Caco-2 (cell line): ENCODE measurements around the gene GJA8. TPM values are rescaled to one million over a fixed set of nuclear protein-coding genes. Genes with fewer than 3 reads are reported as not detected.

Experiments
- BruUV-seq: library from RNA; stranded (reverse); fragments of 400-500 nt; replicated peaks from 2 replicates; lab custom pipeline; 2021; lab: Mats Ljungman, UMichigan
- CTCF ChIA-PET: fragments of 300-600 bp; sonication (Branson Sonifier 250); formaldehyde crosslinking; loops from one replicate; lab custom pipeline; 2022; ENCODE audit warnings: antibody characterized with exemption; lab: Charles Lee
- POLR2A ChIA-PET: fragments of 300-600 bp; sonication (Branson Sonifier 250); formaldehyde crosslinking; loops from one replicate; lab custom pipeline; 2022; ENCODE audit warnings: antibody characterized with exemption; lab: Charles Lee
- DNase-seq, 2 experiments: peaks; one replicate each; pipeline versions ENCODE4 v3.0.0 to v3.0.0-alpha.2; 2020 to 2022
- H3K27me3 ChIP-seq: replicated peaks from 2 replicates; pipeline ENCODE4 v1.6.0; 2011; ENCODE audit warnings: low read length; ENCODE audit not compliant: control insufficient read depth, insufficient read depth
- H3K36me3 ChIP-seq: 2 replicates; pipeline ENCODE4 v1.5.1; 2011; ENCODE audit warnings: low read length; ENCODE audit not compliant: control insufficient read depth, insufficient read depth
- H3K4me1 ChIP-seq: fragments of 250-450 bp; sonication (Bioruptor Pico); 2 replicates; pipeline ENCODE4 v1.5.1; 2020; ENCODE audit warnings: mild to moderate bottlenecking
- H3K4me3 ChIP-seq: 2 replicates; pipeline ENCODE4 v1.5.1; 2011; ENCODE audit warnings: low read depth, mild to moderate bottlenecking, control low read depth, low read length
- H3K9me3 ChIP-seq: fragments of 250-450 bp; sonication (Bioruptor Pico); 2 replicates; pipeline ENCODE4 v1.5.1; 2020; ENCODE audit warnings: mild to moderate bottlenecking, moderate library complexity
- H3K27ac Mint-ChIP-seq: one replicate; pipeline ENCODE4 v1.8.0; 2022; ENCODE audit warnings: mixed read lengths; ENCODE audit not compliant: unreplicated experiment
- H3K27me3 Mint-ChIP-seq: one replicate; pipeline ENCODE4 v1.8.0; 2022; ENCODE audit warnings: mixed read lengths; ENCODE audit not compliant: insufficient read depth, unreplicated experiment
- H3K36me3 Mint-ChIP-seq: one replicate; pipeline ENCODE4 v1.8.0; 2022; ENCODE audit warnings: mild to moderate bottlenecking, mixed read lengths; ENCODE audit not compliant: insufficient read depth, unreplicated experiment
- H3K4me1 Mint-ChIP-seq: one replicate; pipeline ENCODE4 v1.8.0; 2022; ENCODE audit warnings: low read depth, mixed read lengths; ENCODE audit not compliant: unreplicated experiment
- H3K4me3 Mint-ChIP-seq: one replicate; pipeline ENCODE4 v1.8.0; 2022; ENCODE audit warnings: mild to moderate bottlenecking, moderate library complexity, mixed read lengths; ENCODE audit not compliant: unreplicated experiment
- H3K9me3 Mint-ChIP-seq: one replicate; pipeline ENCODE4 v1.8.0; 2022; ENCODE audit warnings: mixed read lengths; ENCODE audit not compliant: unreplicated experiment
- intact Hi-C: fragments of 100-400 bp; cut with micrococcal nuclease; formaldehyde crosslinking; loops from one replicate; pipeline ENCODE4 v1.10.0; 2022; ENCODE audit not compliant: unreplicated experiment
- total RNA-seq: library from RNA; stranded (reverse); gene quantifications from 2 replicates; pipeline ENCODE4 v1.2.3, GENCODE V29; 2022
- TF ChIP-seq, protein P1 (sequence below), 2 experiments: fragments of 200-600 bp in 1 of 2; IDR thresholded peaks; 1 replicate in 1 of 2; 2 replicates in 1 of 2; pipeline versions ENCODE4 v1.5.1 to v1.8.0; 2011 to 2022; ENCODE audit warnings: antibody characterized with exemption in 1 of 2, control low read depth in 1 of 2, inconsistent platforms in 1 of 2, low read depth in 1 of 2, low read length in 1 of 2, mild to moderate bottlenecking in 1 of 2, moderate library complexity in 1 of 2; ENCODE audit not compliant: insufficient read depth in 1 of 2, severe bottlenecking in 1 of 2, unreplicated experiment in 1 of 2

The GJA8 gene
- total RNA-seq, 1 experiment from 2014 or later, result not detected

DNA sequence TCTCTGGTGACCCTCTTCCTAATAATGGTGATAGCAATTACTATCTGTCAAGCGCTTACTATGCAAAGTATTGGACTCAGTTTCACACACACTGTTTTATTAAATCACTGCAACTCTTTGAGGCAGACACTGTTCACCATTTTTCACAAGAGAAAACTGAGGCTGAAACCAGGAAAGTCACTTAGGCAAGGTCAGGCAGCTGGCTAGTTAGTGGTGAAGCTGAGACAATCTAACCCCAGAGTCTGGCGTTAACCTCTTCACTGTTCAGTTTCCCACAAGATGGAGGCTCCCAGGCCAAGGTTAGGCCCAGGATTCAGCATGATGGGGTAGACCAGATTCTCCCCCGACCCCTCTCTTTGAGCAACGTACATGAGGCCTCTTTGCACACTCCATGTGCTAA is 4.8 kb upstream of the GJA8 start:
- ChIA-PET CTCF (no interaction called here), POLR2A (no interaction called here)
- no peak overlapping the region for H3K4me3 Mint-ChIP-seq
- no peaks in the 10 kb centered on the region for H3K9me3 ChIP-seq
- intact Hi-C loops, result no loop called here
- no TSS peak for BruUV-seq
- no peaks in the 10 kb centered on the region for H3K9me3 Mint-ChIP-seq
- no peaks in the 10 kb centered on the region for H3K27me3 ChIP-seq
- H3K4me3 ChIP-seq, result no peak overlapping the region
- peaks cover 5% of the 10 kb centered on the region for H3K27me3 Mint-ChIP-seq
- H3K27ac Mint-ChIP-seq, result no peak overlapping the region
- H3K4me1 Mint-ChIP-seq, result no peaks in the 10 kb centered on the region
- DNase-seq, result no peak
- H3K36me3 Mint-ChIP-seq, result no peaks in the 10 kb centered on the region
- no peaks in the 10 kb centered on the region for H3K4me1 ChIP-seq
- TF ChIP-seq, protein P1, sequence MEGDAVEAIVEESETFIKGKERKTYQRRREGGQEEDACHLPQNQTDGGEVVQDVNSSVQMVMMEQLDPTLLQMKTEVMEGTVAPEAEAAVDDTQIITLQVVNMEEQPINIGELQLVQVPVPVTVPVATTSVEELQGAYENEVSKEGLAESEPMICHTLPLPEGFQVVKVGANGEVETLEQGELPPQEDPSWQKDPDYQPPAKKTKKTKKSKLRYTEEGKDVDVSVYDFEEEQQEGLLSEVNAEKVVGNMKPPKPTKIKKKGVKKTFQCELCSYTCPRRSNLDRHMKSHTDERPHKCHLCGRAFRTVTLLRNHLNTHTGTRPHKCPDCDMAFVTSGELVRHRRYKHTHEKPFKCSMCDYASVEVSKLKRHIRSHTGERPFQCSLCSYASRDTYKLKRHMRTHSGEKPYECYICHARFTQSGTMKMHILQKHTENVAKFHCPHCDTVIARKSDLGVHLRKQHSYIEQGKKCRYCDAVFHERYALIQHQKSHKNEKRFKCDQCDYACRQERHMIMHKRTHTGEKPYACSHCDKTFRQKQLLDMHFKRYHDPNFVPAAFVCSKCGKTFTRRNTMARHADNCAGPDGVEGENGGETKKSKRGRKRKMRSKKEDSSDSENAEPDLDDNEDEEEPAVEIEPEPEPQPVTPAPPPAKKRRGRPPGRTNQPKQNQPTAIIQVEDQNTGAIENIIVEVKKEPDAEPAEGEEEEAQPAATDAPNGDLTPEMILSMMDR (IDR thresholded peaks at IDR 0.05; ENCODE audit: insufficient read depth in 1 of 2, low read depth in 1 of 2, low read length in 1 of 2, severe bottlenecking in 1 of 2, unreplicated experiment in 1 of 2), result no peak
- no peaks in the 10 kb centered on the region for H3K36me3 ChIP-seq

DNA sequence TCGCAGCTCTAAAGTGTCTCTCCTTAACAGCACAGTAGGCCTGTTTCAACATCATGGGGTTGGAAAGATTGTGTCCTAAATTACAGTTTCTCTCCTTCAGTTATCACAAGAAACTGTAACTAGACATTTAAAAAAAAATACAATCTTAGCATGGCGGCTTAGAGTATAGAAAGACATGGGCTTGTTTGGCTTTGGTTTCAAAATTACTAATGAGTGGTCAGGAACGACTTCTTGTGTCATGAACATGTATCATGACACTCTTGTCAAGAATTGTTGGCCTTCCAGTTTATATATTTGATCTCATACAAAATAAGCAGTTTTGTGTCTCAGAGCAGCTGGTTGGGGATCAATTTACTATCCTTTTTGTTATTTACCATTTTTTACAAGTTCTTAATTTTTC is 2.1 kb downstream of the GJA8 start:
- TF ChIP-seq, protein P1 (IDR thresholded peaks at IDR 0.05; ENCODE audit: insufficient read depth in 1 of 2, low read depth in 1 of 2, low read length in 1 of 2, severe bottlenecking in 1 of 2, unreplicated experiment in 1 of 2), result no peak
- no peaks in the 10 kb centered on the region for H3K36me3 ChIP-seq
- H3K4me1 Mint-ChIP-seq, result no peaks in the 10 kb centered on the region
- peaks cover 7% of the 10 kb centered on the region for H3K27me3 Mint-ChIP-seq
- no peaks in the 10 kb centered on the region for H3K36me3 Mint-ChIP-seq
- no peaks in the 10 kb centered on the region for H3K4me1 ChIP-seq
- CTCF ChIA-PET, result no interaction called here
- no peaks in the 10 kb centered on the region for H3K9me3 ChIP-seq
- BruUV-seq, result no TSS peak
- no peak overlapping the region for H3K27ac Mint-ChIP-seq
- POLR2A ChIA-PET, result no interaction called here
- H3K9me3 Mint-ChIP-seq, result no peaks in the 10 kb centered on the region
- intact Hi-C loops, result no loop called here
- no peak overlapping the region for H3K4me3 ChIP-seq
- no peak for DNase-seq
- H3K27me3 ChIP-seq, result no peaks in the 10 kb centered on the region; the same call in 1 of the 2 replicates
- no peak overlapping the region for H3K4me3 Mint-ChIP-seq

DNA sequence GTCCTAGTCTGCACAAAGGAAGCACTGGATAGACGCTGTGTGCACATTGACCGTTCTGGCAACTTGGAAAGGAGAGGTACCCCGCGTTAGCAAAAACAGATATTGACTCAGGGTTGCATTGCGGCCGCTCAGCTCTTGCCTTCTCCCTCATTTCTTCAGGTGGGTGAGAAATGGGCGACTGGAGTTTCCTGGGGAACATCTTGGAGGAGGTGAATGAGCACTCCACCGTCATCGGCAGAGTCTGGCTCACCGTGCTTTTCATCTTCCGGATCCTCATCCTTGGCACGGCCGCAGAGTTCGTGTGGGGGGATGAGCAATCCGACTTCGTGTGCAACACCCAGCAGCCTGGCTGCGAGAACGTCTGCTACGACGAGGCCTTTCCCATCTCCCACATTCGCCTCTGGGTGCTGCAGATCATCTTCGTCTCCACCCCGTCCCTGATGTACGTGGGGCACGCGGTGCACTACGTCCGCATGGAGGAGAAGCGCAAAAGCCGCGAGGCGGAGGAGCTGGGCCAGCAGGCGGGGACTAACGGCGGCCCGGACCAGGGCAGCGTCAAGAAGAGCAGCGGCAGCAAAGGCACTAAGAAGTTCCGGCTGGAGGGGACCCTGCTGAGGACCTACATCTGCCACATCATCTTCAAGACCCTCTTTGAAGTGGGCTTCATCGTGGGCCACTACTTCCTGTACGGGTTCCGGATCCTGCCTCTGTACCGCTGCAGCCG is 5.4 kb downstream of the GJA8 start:
- H3K4me1 ChIP-seq, result no peaks in the 10 kb centered on the region
- no peaks in the 10 kb centered on the region for H3K4me1 Mint-ChIP-seq
- intact Hi-C loops, result no loop called here
- no peaks in the 10 kb centered on the region for H3K9me3 ChIP-seq
- H3K9me3 Mint-ChIP-seq, result no peaks in the 10 kb centered on the region
- no peaks in the 10 kb centered on the region for H3K36me3 ChIP-seq
- H3K27me3 Mint-ChIP-seq, result peaks cover 4% of the 10 kb centered on the region
- BruUV-seq, result no TSS peak
- no peaks in the 10 kb centered on the region; the same call in 1 of the 2 replicates for H3K27me3 ChIP-seq
- H3K4me3 Mint-ChIP-seq, result no peak overlapping the region
- H3K27ac Mint-ChIP-seq, result no peak overlapping the region
- DNase-seq, result no peak
- TF ChIP-seq, protein P1 (IDR thresholded peaks at IDR 0.05; ENCODE audit: insufficient read depth in 1 of 2, low read depth in 1 of 2, low read length in 1 of 2, severe bottlenecking in 1 of 2, unreplicated experiment in 1 of 2), result no peak
- H3K36me3 Mint-ChIP-seq, result no peaks in the 10 kb centered on the region
- no peak overlapping the region for H3K4me3 ChIP-seq
- CTCF ChIA-PET, result no interaction called here
- POLR2A ChIA-PET, result no interaction called here
